ENCODE results near the gene VAV1. TPM values are rescaled to one million over a fixed set of nuclear protein-coding genes. Genes with fewer than 3 reads are reported as not detected.

The VAV1 gene
- total and polyA plus RNA-seq, 2 of the 8 experiments (the other 6 are each of a cell fraction or from before 2014, with no cell fraction given) = 0.21 to 0.22 TPM

GRCh38 chr19:6796278-6796677, 23.8 kb downstream of the VAV1 start:
- Histone ChIP-seq H4K5ac (ENCODE audit: insufficient read length, low read depth, low read length) (no peak overlapping the region), H3K56ac (replicated peaks; ENCODE audit: insufficient read length, low read depth, low read length) (no peak overlapping the region), H4K91ac (replicated peaks; ENCODE audit: insufficient read length, low read length) (no peak overlapping the region), H3K4me3 (ENCODE audit: extremely low read depth in 1 of 4, insufficient read depth in 2 of 4, low read depth in 3 of 4, low read length in 4 of 4) (no peak overlapping the region), H3K9ac (replicated peaks in 1 of 4; ENCODE audit: extremely low read depth in 1 of 4, low read depth in 3 of 4, low read length in 3 of 4) (no peak overlapping the region), H3K23ac (ENCODE audit: insufficient read length) (no peak overlapping the region), H3K4ac (replicated peaks; ENCODE audit: insufficient read length, low read depth, low read length) (no peak overlapping the region), H3K18ac (ENCODE audit: extremely low read depth, low read length) (no peak overlapping the region), H3K36me3 (ENCODE audit: control insufficient read depth in 2 of 4, insufficient read depth in 4 of 4, low read length in 3 of 4) (no peaks in the 10 kb centered on the region), H2BK120ac (replicated peaks; ENCODE audit: low read depth, low read length) (no peak overlapping the region), H2AK5ac (ENCODE audit: low read depth, low read length) (no peak overlapping the region), H3K27me3 (replicated peaks in 1 of 4; ENCODE audit: control insufficient read depth in 3 of 4, extremely low read depth in 1 of 4, insufficient read depth in 3 of 4, low read length in 3 of 4) (no peaks in the 10 kb centered on the region), H4K20me1 (replicated peaks in 1 of 2; ENCODE audit: control insufficient read depth in 1 of 2, insufficient read depth in 2 of 2, low read length in 2 of 2) (no peaks in the 10 kb centered on the region), H3K4me1 (replicated peaks in 1 of 4; ENCODE audit: control insufficient read depth in 3 of 4, insufficient read depth in 4 of 4, low read length in 3 of 4) (peaks cover 0 to 4% (median 1%) of the 10 kb centered on the region in 4 experiments; a peak in 2 of 7 replicates), H2BK20ac (ENCODE audit: low read length) (no peak overlapping the region), H2AFZ (ENCODE audit: low read length) (no peak overlapping the region), H2BK12ac (ENCODE audit: low read depth, low read length) (no peak overlapping the region), H3K79me1 (ENCODE audit: low read depth, low read length) (no peaks in the 10 kb centered on the region), H2BK5ac (ENCODE audit: low read depth, low read length) (no peak overlapping the region), H2BK15ac (ENCODE audit: low read length) (no peak overlapping the region), H3K23me2 (ENCODE audit: low read depth, low read length) (no peaks in the 10 kb centered on the region), H3K14ac (ENCODE audit: insufficient read length) (no peak overlapping the region), H3K4me2 (ENCODE audit: insufficient read depth in 1 of 2, low read depth in 2 of 2, low read length in 2 of 2) (no peak overlapping the region), H3K79me2 (ENCODE audit: control insufficient read depth in 1 of 2, insufficient read depth in 2 of 2, low read length in 2 of 2) (no peaks in the 10 kb centered on the region), H3K9me3 (ENCODE audit: insufficient read depth in 2 of 2, low read depth in 1 of 2, low read length in 1 of 2) (peaks cover 26 to 40% of the 10 kb centered on the region in 2 experiments), H3K27ac (ENCODE audit: low read depth, low read length) (no peak overlapping the region), H4K8ac (ENCODE audit: extremely low read depth, insufficient read depth, low read length) (no peak overlapping the region)
- ChIA-PET POLR2A (ENCODE audit: partially characterized antibody) (no interaction called here), CTCF (ENCODE audit: partially characterized antibody) (no interaction called here)
- 77% methylated on average over 4 of the region's 4 CpGs; no CpG with 5 or more reads in 1 of the 2 experiments for WGBS, 2 experiments (ENCODE audit: extremely low coverage in 1 of 2, insufficient coverage in 1 of 2, insufficient read length in 1 of 2, insufficient replicate concordance in 2 of 2, low coverage in 1 of 2, low lambda C conversion rate in 2 of 2, missing lambda C conversion rate in 1 of 2)
- DNase-seq (ENCODE audit: low read depth in 1 of 2, low spot score in 2 of 2) (no peak), FAIRE-seq (no peak)
- TF ChIP-seq RAD21 (IDR thresholded peaks at IDR 0.05 in 1 of 2, conservative IDR thresholded peaks at IDR 0.05 in 1 of 2; ENCODE audit: low read depth in 2 of 2, low read length in 2 of 2) (no peak), CREB1 (IDR thresholded peaks at IDR 0.05) (no peak), NRF1 (IDR thresholded peaks at IDR 0.05; ENCODE audit: low read depth, low read length) (no peak), CBX8 (IDR thresholded peaks at IDR 0.05; ENCODE audit: borderline replicate concordance, low read depth, low read length) (no peak), FOSL1 (IDR thresholded peaks at IDR 0.05; ENCODE audit: insufficient read depth, low read depth, low read length) (no peak), BACH1 (IDR thresholded peaks at IDR 0.05; ENCODE audit: low read length) (no peak), USF2 (IDR thresholded peaks at IDR 0.05; ENCODE audit: low read length) (no peak), KDM5A (IDR thresholded peaks at IDR 0.05; ENCODE audit: low read length) (no peak), GABPA (IDR thresholded peaks at IDR 0.05; ENCODE audit: borderline replicate concordance, insufficient read depth, low read length) (no peak), E2F6 (IDR thresholded peaks at IDR 0.05) (no peak)

Measured in H1 (cell line).